Fibroblast of peridontal ligament (primary cell): ENCODE measurements around the gene SCN4B.

Experiments
- DNase-seq: peaks from one replicate; pipeline ENCODE4 v3.0.0-alpha.2; 2010; ENCODE audit errors: extremely low read depth

SCN4B gene

GRCh38 chr11:118174006-118174567 lies 21.5 kb upstream of the SCN4B start:
- no peak for DNase-seq

- DNase-seq = no peak
These were observed 19.7 kb upstream of the SCN4B start for GRCh38 chr11:118172356-118172755.

GRCh38 chr11:118171269-118172062 lies 18.8 kb upstream of the SCN4B start:
- peak; percentile 45 for DNase-seq

- DNase-seq = no peak
These were observed 18.3 kb upstream of the SCN4B start for GRCh38 chr11:118170882-118171268.

DNA sequence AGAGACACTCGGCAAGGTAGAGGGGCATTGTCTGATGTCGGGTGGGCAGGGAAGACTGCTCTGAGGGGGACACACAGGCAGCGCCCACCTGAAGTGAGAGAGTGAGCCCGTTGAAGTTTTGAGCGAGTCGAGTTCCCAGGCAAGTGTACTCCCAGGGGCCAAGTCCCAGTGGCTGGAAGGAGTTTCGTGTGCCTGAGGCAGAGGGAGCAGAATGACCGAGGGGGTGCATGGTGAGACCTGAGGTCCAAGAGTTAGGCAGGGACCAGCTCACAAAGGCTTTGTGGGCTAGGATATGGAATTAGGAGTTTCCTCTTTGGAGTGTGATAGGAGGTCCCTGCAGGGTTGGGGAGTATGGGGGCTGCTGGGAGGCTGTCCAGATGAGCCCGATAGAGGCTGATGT lies 17.6 kb upstream of the SCN4B start:
- no peak for DNase-seq

DNA sequence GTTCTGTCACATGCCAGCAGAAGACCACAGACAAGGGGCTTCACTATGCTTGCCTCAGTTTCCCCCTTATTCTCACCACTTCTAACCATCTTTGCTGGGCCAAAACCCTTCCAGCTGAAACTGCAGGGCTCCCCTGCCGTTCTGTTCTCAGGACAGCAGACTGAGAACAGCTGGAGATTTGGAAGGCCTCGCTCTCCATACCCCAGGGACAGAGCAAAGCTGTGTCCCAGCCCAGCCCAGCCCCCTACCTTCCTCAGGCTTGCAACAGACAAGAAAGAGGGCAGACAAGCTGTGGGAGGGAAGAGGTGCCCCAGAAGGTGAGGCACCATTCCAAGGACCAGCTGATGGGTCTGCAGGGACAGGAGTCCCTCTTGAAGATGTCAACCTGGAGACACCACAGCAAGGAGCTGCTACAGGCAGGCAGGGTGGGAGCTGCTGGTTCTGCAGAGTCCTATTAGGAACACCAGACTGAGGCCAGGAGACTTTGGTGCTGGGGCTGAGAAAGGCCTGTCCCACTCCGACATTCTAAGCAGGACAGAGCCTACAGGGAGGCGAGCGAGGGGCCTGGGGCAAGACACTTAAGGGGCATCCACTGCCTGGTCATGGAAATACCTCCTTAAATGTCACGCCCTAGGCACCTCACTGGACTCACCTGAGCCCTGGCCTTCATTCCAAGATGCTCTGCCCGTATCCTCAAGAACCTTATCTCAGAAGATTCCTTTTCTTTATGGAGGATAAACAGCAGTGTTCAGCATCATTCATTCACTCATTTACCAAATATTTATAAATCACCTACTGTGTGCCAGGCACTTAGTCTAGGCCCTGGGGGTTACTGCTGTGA lies 16.9 kb upstream of the SCN4B start:
- no peak for DNase-seq

DNA sequence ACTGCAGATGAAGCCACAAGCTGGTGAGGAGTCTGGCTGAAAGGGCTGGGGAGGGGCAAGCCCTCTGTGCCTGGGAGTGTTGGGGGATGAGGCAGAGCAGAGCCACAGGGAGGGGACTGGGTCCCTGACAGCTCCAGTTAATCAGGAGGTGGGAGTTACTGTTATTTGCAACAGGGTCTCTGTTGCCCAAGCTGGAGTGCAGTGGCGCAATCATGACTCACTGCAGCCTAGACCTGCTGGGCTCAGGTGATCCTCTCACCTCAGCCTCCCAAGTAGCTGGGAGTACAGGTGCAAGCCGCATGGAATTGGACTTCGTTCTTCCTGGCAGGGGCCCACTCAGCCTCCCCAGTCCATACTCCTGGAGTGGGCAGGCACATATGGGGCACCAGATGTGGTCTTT lies 16.1 kb upstream of the SCN4B start:
- no peak for DNase-seq

DNA sequence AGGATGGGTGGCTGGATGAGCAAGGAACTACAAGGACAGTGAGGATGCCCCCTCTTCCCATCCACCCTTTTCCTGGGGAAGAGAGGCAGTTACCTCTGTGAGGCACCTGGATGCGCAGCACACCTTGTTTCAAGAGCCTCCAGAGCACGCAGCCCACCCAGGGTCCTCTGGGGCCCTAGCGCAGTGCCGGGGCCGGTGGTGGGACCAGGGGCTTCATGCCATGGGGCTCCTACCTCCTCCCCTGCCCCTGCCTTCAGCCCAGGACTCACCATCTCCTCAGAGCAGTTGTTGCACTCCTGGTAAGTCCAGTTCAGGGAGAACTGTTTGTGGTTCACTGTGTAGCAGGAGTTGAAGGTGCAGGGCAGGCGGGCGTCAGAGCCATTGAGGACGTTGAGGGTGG lies 15.7 kb upstream of the SCN4B start:
- DNase-seq = no peak

- no peak for DNase-seq
These were observed 15.3 kb upstream of the SCN4B start for GRCh38 chr11:118167906-118168305.

GRCh38 chr11:118167253-118167652 lies 14.6 kb upstream of the SCN4B start:
- no peak for DNase-seq

DNA sequence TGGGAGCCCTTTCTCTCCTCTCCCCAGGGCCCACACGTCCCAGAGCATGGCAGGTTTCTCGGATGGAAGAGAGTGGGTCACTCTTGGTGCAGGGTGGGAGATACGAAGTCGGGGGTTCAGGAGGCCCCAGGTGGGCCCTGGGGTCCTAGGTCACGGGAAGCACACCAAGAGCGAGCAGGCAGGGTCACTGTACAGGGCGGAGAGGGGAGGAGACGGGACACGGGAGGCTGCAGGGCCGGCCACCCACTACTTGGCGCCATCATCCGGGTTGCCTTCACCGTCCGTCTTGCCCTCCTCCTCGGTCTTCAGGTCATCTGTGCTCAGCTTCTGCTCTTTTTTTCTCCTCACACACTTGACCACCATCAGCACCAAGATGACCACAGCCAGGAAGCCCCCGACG lies 14.0 kb upstream of the SCN4B start:
- no peak for DNase-seq

DNA sequence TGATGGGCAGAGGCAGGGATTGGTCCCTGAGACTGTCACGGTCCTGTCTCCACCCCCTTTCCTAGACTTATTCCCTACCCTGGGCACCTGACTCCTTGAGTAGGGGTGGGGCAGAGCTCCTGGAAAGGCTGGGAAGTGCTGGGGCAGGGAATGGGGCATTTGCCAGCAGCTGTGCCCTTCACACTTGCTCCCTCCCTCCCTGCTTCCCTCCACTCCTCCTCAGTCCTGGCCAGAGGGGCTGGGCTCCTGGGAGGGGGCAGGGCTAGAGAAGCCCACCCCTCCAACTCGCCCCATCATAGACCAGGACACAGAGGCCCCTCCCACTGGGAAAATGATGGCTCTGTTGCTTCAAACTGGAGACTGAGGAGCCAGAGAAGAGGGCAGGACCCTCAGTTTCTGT lies 12.3 kb upstream of the SCN4B start:
- DNase-seq = no peak

DNA sequence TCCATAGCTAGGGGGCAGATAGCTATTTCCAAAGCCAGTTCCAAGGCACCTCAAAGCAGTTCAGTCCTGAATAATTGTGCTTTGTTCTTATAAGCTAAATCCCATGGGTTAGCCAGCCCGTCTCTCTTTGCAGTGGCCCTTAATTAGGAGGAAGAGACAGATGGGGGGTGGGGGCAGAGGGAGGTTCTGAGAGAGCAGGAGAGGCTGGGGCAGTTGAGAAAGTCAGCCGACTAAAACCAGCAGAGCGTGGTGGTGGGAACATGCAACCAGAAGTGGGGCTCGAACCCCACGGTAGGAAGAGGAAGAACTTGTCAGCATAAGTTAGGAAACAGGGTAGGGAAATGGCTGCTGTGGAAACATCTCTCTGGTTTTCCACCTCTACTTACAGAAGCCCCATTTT lies 10.9 kb upstream of the SCN4B start:
- DNase-seq = no peak

DNA sequence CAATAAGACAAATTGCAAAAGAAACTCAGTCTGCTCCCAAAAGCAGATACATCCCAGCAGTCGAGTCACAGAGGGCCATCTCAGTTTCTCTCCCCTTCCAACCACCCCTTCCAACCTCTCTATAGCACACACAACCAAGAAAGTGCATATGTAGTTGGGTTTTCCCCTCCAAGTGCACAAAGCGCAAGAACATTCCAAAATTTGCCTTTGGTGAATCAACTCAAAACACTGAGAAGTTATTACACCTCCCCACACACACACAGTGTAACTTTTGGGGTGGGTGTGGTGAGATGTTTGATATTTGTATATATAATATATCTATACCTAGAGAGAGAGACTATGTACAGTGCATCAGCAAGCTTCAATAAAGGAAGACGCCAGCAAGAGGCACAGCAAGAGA lies 10.2 kb upstream of the SCN4B start:
- DNase-seq = no peak

GRCh38 chr11:118161786-118162185 lies 9.2 kb upstream of the SCN4B start:
- no peak for DNase-seq

DNA sequence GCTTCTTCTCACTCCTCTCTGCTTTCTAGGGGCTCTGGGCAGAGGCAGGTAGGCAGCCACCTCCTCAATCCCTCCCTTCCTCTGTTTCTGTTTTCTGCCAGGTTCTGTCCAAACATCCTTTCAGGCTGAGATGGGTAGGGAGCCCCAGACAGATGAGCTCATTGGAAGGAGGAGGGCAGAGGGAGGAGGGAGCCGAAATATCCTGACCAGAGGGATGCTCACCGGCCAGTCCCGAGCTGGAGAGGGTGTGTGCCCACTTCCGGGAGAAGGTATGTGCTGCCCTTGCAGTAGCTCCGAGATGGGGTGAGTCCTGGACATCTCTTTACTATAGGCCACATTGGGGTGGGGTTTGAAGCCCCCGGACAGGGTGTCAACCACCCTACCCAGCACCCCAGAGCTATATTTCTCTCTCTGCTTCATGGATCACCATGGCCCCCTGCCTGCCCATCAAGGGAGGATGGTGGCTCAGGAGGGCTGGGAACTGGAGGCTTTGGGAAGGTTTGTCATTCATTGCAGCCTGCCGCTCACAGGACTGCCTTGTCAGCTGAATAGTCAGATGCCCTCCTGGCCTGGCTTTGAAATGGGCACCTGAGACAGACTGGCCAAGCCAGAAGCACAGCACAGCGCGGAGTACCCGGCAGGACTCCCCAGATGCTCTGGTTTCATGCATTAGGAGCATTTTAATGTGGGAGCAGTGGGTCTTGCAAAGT lies 4.7 kb upstream of the SCN4B start:
- no peak for DNase-seq

DNA sequence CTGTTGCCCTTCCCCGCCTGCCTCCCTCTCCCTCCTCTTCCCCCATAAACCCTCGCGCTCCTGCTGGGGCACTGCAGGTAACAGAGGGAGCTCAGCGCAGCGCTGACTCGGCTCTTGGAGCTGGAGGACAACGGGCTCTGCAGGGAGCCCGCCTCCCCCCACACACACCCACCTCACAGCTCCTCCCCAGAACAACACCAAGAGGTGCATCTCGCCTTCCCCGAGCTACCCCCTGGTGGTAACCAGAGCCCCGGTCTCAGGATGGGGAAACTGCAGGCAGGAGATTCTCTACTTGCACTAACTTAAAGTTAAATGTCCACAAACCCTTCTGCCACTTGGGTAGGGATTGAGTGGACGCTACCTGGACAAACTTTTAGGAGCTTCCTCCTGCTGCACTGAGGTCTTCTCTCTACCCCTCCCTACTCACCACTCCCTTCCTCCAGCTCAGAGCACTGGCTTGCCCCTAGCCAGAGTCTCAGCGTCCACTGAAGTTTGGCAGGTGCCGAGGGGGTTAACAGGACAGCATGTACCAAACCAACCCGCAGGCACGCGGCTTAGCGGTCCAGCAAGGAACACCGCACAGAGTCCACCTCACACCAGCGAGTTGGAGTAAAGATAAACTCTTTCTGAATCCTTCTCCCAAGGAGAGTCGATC lies 4.0 kb upstream of the SCN4B start:
- DNase-seq = no peak

- no peak for DNase-seq
These were observed 3.3 kb upstream of the SCN4B start for GRCh38 chr11:118155776-118156530.

DNA sequence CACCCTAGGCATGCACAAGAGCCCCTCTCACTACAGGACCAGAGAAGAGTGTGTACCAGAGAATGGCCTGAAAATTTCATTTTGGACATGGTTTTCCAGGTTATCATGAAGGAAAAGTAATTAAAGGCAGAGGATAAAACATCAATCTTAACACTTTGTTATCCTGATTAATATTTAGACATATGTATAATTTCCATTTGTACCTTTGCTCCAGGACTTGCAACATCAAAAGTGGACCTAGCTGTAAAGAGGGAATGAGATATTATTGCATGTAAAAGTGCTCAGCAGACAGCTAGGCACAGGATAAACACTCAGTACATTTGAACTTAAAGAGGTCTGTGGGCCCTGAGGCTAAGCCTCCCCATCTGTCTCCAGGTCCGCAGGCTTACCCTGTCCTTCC lies 2.0 kb upstream of the SCN4B start:
- no peak for DNase-seq

DNA sequence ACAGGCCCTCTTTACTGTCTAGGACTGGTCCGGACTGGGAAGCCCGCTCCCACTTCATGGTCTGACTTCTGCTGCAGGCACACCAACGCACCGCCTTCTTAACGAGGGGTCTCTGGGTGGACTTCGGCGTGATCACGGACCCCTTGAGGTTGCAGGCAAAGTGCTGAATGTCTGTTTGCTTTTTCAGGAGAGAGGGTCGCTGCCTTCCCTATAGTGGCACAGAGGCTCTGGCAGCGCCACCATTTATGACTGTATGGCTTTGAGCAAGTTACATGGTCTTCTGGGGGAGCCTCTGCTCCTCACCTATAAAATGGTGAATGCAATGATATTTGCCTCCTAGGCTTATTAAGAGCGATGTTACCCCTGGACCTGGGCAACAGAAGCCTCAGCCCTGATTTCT lies 1.4 kb upstream of the SCN4B start:
- DNase-seq = no peak

DNA sequence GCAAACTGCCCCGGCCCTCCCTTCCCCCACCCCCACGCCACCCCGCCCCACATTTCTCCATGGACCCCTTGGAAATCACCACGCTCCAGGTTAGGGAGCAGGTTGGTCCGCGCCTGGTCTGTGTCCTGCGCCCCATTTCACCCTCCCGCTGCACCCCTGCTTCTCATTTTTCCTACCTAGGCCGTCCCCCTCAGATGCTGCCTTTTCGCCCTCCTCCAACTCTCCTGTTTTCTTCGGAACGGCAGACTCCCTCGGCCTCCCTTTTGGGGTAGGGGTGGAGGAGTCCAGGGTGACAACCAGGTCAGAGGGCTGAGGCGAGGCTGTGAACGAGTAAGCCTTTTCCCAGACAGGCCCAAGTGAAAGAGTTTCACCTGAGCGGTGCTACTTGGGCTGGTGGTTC lies 893 bp upstream of the SCN4B start:
- no peak for DNase-seq
